Lung microvascular endothelial cell (primary cell): ENCODE measurements around the gene SRRT. TPM values are rescaled to one million over a fixed set of nuclear protein-coding genes. Genes with fewer than 3 reads are reported as not detected.
A peak's percentile ranks its signal among the peaks of the same experiment; 100 is the strongest.
"Not testable (repeated sequence)": the region's sequence is repeated elsewhere in the genome, so short reads cannot be mapped to it uniquely, and the experiment has no call there.

Source experiments
- DNase-seq, 2 donors: peaks; one replicate each; pipeline versions ENCODE4 v3.0.0 to v3.0.0-alpha.2; 2010; ENCODE audit warnings: low read depth in 2 of 2
- total RNA-seq: library from RNA; depleted of rRNA; stranded (reverse); fragments of >200 nt; gene quantifications from 2 replicates; pipeline ENCODE4 v1.2.1, GENCODE V29; 2014

The SRRT gene
- total RNA-seq, 1 donor from 2014 or later = 34.9 TPM

DNA sequence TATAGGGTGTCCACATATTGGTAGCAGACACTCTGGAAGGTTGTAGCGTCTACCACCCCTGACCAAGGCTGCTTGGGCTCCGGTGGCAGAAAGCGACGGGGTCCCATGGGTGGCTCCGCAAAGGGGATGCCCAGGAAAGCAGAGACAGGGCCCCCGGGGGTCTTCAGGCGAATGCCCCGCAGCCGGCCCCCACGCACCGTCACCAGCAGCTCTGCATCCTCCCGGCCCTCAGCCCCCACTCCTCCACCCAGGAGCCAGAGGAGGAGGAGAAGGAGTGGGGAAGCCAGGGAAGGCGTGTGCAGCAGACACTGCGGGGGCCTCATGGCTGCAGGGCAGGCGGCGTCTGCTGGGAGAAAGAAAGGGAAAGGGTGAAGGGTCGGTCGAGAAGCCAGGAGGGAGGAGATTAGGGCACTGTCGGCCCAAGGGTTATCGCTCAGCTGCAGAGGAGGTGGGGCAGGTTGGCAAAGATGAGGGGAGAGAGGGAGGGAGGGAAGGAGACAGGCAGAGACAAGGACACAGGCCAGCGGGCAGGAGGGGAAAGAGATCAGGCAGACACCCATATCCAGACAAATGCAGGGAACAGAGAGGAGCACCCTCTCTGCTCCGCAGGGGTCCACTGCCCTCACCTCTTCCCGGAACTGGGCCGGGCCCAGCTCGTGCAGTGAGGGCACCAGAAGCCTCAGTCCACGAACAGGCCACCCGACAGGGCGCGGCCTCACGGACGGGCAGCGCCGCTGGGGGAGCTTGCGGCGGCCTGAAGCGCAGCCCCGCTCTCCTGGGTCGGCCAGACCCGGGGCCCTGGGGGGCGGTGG lies 19.2 kb downstream of the SRRT start:
- DNase-seq = no peak

DNA sequence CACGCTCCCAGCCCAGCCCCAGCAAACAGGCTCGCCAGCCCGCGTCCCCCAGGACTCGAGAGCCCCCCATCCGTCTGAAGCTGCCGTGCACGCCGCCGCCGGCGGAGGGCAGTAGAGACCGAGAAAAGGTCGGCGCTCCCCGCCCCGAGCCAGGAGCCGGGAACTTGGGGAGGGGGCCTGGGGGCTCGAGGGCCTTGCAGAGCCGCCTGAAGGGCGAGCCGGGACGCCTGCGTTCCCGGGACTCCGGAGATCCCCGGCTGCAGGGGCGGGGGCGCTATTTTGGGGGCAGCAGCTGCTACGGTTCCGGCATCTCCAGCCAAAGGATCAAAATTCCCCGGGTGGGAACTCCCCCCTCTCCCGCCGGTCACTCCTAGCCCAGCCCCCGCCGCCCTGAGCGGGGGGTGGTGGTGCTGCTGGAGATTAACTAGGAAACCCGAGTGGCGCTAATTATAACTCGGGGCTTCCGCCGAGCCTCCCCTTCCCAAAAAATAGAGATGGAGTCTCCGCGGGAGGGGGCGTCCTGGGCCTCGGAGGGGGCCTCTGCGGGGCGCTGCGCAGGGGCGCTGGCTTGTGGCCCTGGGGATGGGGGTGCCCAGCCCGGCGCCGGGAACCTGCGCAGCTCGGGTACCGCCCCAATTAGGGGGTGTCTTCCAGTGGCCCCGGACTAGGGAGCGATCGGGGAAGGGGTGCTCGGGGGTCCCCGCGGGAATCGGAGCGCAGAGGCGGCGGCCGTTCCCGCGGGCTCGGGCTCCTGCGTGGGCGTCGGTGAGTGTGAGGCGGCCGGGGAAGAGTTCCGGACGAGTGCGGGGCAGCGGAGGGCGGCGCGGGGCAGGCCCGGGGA lies 20.2 kb downstream of the SRRT start:
- peak in 1 of 2 donors; percentile 42 for DNase-seq

DNA sequence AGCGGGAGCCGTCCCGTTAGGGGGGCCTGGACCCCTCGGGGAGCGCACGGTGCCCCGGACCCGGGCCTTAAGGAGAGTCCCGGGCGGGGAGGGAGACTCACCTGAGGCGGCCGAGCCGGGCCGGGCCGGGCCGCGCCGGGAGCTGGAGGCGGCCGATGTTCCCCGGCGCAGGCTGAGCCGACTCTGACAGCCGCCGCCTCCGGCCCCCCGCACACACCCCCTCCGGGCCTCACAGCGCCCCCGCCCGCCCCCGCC lies 20.7 kb downstream of the SRRT start, which contains the start of gene ACHE:
TSS of gene ACHE (minus strand) at position 188 of the 255 bp plus-strand sequence. CDS start 1,656 bp downstream, outside the sequence.
- no peak for DNase-seq

DNA sequence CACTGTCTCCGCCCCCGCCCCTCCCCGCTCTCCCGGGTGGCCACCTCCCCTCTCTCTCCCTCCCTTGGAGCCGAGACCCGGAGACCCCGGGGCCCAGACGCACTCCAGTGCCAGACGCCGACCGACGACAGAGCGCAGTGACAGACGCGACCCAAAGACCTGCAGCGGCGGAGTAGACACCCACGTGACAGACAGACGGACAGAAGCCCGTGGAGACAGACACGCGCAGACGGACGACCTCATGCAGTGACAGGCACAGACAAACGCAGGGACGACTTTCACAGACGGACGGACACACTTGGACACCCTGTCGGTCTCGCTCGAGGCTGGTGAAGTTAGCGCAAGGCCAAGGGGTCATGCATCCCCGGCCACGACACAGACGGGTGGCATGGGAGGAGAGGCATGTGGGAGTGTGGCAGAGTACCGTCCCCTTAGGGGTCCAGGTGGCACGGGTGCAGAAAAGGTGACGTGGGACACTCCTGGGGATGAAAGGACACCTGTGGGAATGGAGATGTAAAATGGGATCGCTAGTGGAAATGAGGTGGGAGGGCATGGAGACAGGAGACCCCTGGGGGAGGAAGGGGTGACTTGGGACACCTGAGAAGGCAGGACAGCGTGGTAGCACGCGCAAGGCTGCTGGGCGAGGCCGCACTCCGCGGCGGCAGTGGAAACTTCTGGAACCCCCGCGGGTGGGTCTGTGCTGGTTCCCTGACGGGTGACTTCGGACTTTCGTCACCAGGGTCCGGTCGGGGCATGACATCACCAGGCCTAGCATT lies 21.2 kb downstream of the SRRT start:
- peak in 1 of 2 donors; percentile 66 for DNase-seq

GRCh38 chr7:100896732-100897608 lies 22.1 kb downstream of the SRRT start:
- peak in 1 of 2 donors; percentile 50 for DNase-seq

GRCh38 chr7:100897772-100898454 lies 23.0 kb downstream of the SRRT start:
- DNase-seq = no peak

- no peak for DNase-seq
Measured at GRCh38 chr7:100899432-100899831, 24.5 kb downstream of the SRRT start.

DNA sequence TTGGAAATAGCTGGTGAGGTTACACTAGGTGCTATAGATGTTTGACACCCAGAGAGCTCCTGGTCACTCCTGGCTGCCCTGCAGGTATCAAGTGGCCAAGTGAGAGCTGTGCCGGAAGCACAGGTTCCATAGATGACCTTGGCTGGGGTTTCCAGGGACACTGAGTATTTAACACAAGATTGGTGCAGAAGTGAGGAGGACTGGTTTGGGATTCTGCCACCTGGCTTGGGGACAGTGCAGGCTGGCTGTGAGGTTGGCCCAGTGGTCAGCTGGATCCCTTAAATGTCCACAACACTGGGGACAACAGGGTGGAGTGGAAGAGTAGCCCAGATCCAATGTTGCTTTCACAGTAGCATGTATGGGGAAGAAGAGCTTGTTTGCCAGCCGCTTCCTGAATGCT lies 26.1 kb downstream of the SRRT start:
- DNase-seq = no peak

GRCh38 chr7:100901921-100902332 lies 27.0 kb downstream of the SRRT start:
- no peak for DNase-seq

DNA sequence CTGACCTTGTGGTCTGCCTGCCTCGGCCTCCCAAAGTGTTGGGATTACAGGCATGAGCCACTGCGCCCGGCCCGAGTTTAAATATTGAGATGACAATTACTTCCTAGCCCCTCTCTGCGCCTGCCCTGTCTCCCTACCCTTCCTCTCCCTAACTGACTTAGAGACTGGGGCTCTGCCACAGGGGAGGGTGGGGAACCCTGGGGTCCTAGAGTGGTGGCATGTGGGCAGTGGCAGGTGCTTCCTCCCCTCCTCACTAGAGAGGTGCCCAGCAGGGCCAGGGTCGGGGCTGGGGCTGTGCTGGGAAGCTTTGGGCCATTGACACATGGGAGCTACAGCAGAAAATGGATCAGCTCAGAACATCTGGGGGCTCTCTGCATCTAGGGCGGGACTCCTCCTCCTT lies 27.7 kb downstream of the SRRT start:
- DNase-seq = no peak

DNA sequence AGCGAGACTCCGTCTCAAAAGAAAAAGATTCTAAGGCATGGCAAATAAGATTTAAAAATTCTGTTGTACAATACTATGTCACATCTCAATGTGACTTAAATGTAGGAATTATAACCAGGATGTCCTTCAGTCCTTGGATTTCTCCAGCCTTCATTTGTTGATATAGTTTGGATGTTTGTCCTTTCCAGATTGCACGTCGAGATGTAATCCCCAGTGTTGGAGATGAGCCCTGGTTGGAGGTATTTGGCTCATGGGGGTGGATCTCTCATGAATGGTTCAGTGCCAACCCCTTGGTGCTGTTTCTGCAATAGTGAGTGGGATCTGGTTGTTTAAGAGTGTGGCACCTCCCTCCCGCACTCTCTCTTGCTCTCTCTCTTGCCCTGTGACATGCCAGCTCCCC lies 33.6 kb downstream of the SRRT start:
- DNase-seq = no peak

- DNase-seq = not testable (repeated sequence)
Measured at GRCh38 chr7:100910443-100910842, 35.5 kb downstream of the SRRT start.

- no peak for DNase-seq
Measured at GRCh38 chr7:100911484-100911883, 36.6 kb downstream of the SRRT start.

DNA sequence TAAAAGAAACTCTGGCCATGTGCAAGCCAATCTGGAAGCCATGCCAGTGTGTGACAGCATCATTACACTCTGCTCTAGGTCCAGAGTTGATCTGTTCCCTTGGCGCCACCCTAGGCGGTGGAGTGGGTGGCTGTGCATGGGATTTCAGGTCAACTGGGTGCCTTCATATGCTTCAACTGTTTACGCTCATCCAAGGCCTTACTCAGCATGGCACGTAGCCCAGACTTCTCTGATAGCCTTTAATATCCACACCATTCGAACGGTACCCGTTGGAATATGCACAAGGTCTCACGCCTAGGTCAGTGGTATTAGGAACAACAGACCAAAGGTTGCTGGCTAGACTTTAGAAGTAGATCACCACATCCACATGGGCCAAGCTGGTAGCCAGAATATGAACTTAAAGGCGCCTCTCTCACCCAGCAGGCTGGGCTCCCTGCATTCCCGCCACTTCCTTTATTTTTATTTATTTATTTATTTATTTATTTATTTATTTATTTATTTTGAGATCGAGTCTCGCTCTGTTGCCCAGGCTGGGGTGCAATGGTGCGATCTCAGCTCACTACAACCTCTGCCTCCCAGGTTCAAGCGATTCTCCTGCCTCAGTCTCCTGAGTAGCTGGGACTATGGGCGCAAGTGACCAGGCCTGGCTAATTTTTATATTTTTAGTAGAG lies 39.4 kb downstream of the SRRT start:
- no peak for DNase-seq

DNA sequence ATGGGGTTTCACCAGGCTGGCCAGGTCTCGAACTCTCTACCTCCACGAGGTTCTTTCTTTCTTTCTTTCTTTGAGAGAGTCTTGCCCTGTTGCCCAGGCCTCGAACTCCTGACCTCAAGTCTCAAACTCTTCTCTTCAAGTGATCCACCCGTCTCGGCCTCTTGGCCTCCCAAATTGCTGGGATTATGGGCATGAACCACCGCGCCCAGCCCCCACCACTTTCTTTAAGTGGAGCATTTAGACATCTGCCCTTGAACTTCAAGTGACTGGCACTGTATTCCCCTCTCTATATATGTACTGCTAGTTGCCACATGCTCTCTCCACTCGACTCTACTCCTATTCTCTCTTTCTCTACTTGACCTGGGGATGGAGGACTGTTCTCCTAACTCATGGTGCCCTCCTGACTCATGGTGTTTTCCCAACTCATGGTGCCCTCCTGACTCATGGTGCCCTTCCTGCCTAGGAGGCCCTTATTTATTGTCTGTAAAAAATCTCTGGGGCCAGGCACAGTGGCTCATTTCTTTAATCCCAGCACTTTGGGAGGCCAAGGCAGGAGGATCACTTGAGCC lies 40.1 kb downstream of the SRRT start:
- DNase-seq = no peak

DNA sequence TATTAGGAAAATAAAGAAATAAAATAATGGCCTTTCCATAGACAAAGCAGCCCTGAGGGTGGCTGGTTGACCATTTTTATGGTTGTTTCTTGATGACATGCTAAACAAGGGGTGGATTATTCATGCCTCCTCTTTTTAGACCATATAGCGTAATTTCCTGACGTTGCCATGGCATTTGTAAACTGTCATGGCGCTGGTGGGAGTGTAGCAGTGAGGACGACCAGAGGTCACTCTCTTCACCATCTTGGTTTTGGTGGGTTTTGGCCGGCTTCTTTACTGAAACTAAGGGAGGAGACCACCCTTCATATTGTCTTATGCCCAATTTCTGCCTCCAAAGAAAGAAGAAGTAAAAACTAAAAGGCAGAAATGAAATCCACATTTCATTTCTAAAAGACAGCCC lies 44.4 kb downstream of the SRRT start:
- not testable (repeated sequence) for DNase-seq

GRCh38 chr7:100919779-100920437 lies 45.0 kb downstream of the SRRT start:
- DNase-seq = not testable (repeated sequence)

DNA sequence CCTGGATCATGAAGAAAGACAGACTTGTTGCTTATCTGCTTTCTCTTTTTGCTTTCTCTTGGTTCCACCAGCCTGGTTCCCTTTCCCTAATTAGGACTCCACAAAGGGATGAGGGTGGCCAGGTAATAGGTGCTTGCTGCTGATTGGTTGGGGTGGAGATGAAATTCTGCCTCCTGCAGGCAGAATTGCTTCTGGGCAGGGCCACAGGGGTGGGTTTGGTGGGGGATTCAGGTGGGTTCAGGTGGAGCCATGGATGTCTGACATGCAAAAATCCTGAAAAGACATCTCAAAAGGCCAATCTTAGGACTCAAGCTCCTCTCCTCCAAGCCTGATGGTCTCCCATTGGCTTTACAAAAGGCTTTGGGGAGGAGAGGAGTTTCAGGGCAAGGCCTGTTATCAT lies 46.1 kb downstream of the SRRT start:
- no peak for DNase-seq

DNA sequence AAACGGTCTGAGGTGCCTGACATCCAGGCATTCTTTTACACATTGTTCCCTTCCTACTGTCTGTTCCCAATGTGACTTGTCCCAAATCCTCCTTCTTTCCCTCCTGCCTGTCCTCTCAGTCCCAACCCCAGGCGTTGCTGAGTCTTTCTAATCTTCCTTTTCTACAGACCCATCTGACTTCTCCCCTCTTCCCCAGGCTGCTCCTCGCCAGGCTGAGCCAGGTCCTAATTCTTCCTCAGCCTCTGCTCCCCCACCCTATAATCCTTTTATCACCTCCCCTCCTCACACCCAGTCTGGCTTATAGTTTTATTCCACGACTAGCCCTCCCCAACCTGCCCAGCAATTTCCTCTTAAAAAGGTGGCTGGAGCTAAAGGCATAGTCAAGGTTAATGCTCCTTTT lies 48.7 kb downstream of the SRRT start:
- not testable (repeated sequence) for DNase-seq
